ENCODE results near the gene ALAD. TPM values are rescaled to one million over a fixed set of nuclear protein-coding genes. Genes with fewer than 3 reads are reported as not detected.
A peak's percentile ranks its signal among the peaks of the same experiment; 100 is the strongest.

The ALAD gene
- total and polyA plus RNA-seq, 2 of the 8 experiments (the other 6 are each of a cell fraction or from before 2014, with no cell fraction given) = 8.2 to 15.3 TPM

DNA sequence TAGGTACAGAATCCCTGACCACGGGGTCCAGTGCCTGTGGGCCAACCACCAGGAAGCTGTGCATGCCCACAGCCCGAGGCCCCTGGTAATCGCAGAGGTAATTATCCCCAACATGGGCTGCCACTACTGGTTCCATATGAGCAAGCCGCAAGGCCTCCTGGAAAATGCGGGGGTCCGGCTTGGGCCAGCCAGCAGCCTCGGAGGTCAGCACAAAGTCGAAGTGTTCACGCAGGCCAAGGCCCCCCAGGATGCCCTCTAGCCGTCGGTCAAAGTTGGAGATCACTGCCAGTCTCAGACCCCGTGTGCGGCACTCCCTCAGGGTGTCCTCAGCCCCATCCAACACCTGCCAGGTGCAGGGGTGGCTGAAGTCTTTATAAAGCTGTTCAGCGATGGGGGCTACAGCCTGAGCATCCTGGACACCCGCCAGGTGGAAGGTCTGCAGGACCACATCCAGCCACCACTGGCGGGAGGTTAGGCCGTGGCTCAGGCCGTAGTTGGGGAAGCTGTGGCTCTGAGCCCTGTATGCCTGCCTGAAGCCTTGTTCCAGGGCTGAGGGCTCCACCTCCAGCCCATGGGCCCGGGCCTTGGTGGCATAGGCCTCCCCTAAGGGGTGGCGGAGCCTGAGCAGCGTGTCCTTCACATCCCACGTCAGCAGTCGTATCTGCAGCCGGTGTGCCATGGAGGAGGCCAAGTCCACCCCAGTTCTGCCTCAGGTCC is 27.2 kb downstream of the ALAD start:
- Histone ChIP-seq H4K20me1 (replicated peaks in 1 of 2; ENCODE audit: control insufficient read depth in 1 of 2, insufficient read depth in 2 of 2, low read length in 2 of 2) (peaks cover 0 to 2% of the 10 kb centered on the region in 2 experiments), H3K18ac (ENCODE audit: extremely low read depth, low read length) (no peak overlapping the region), H2BK5ac (ENCODE audit: low read depth, low read length) (no peak overlapping the region), H2BK12ac (ENCODE audit: low read depth, low read length) (no peak overlapping the region), H4K8ac (ENCODE audit: extremely low read depth, insufficient read depth, low read length) (no peak overlapping the region), H3K23me2 (ENCODE audit: low read depth, low read length) (peaks cover 3% of the 10 kb centered on the region; the same call in 1 of the 2 replicates), H4K5ac (ENCODE audit: insufficient read length, low read depth, low read length) (no peak overlapping the region), H3K79me2 (ENCODE audit: control insufficient read depth in 1 of 2, insufficient read depth in 2 of 2, low read length in 2 of 2) (peaks cover 0 to 5% of the 10 kb centered on the region in 2 experiments; a peak in 1 of 4 replicates), H2BK120ac (replicated peaks; ENCODE audit: low read depth, low read length) (no peak overlapping the region), H3K9me3 (ENCODE audit: insufficient read depth in 2 of 2, low read depth in 1 of 2, low read length in 1 of 2) (no peaks in the 10 kb centered on the region), H3K4me2 (ENCODE audit: insufficient read depth in 1 of 2, low read depth in 2 of 2, low read length in 2 of 2) (peak overlapping the region in 1 of 2 experiments; percentile 9; a peak in 1 of 4 replicates), H2BK20ac (ENCODE audit: low read length) (no peak overlapping the region), H2AFZ (ENCODE audit: low read length) (no peak overlapping the region), H3K14ac (ENCODE audit: insufficient read length) (no peak overlapping the region), H4K91ac (replicated peaks; ENCODE audit: insufficient read length, low read length) (no peak overlapping the region), H3K27me3 (replicated peaks in 1 of 4; ENCODE audit: control insufficient read depth in 3 of 4, extremely low read depth in 1 of 4, insufficient read depth in 3 of 4, low read length in 3 of 4) (no peaks in the 10 kb centered on the region; a peak in 1 of 7 replicates), H3K4me3 (ENCODE audit: extremely low read depth in 1 of 4, insufficient read depth in 2 of 4, low read depth in 3 of 4, low read length in 4 of 4) (no peak overlapping the region), H3K9ac (replicated peaks in 1 of 4; ENCODE audit: extremely low read depth in 1 of 4, low read depth in 3 of 4, low read length in 3 of 4) (no peak overlapping the region; a peak in 1 of 7 replicates), H3K4ac (replicated peaks; ENCODE audit: insufficient read length, low read depth, low read length) (no peak overlapping the region), H2AK5ac (ENCODE audit: low read depth, low read length) (no peak overlapping the region), H2BK15ac (ENCODE audit: low read length) (no peak overlapping the region), H3K56ac (replicated peaks; ENCODE audit: insufficient read length, low read depth, low read length) (no peak overlapping the region), H3K79me1 (ENCODE audit: low read depth, low read length) (no peaks in the 10 kb centered on the region), H3K23ac (ENCODE audit: insufficient read length) (no peak overlapping the region), H3K36me3 (ENCODE audit: control insufficient read depth in 2 of 4, insufficient read depth in 4 of 4, low read length in 3 of 4) (peaks cover 0 to 19% (median 2%) of the 10 kb centered on the region in 4 experiments; a peak in 4 of 8 replicates), H3K4me1 (replicated peaks in 1 of 4; ENCODE audit: control insufficient read depth in 3 of 4, insufficient read depth in 4 of 4, low read length in 3 of 4) (peaks cover 0 to 5% (median 2%) of the 10 kb centered on the region in 4 experiments; a peak in 3 of 7 replicates), H3K27ac (ENCODE audit: low read depth, low read length) (no peak overlapping the region)
- FAIRE-seq = no peak
- ChIA-PET POLR2A (ENCODE audit: partially characterized antibody) (interaction anchor here (0.9 to 1.8 kb wide), 4 partner anchors 11 to 36 kb away, joined by 3 to 6 read pairs (median 3); partner anchors contain the start of genes C9orf43 and POLE3), CTCF (ENCODE audit: partially characterized antibody) (interaction anchor here (1.0 to 1.8 kb wide), 5 partner anchors 17 to 283 kb away, joined by 3 to 4 read pairs (median 4); no protein-coding TSS in a partner anchor)
- WGBS, 2 experiments (ENCODE audit: extremely low coverage in 1 of 2, insufficient coverage in 1 of 2, insufficient read length in 1 of 2, insufficient replicate concordance in 2 of 2, low coverage in 1 of 2, low lambda C conversion rate in 2 of 2, missing lambda C conversion rate in 1 of 2) = 93% methylated on average over 24 of the region's 24 CpGs; no CpG with 5 or more reads in 1 of the 2 experiments
- no peak for DNase-seq (ENCODE audit: low read depth in 1 of 2, low spot score in 2 of 2)
- no peak for TF ChIP-seq EGR1 (IDR thresholded peaks at IDR 0.05; ENCODE audit: borderline replicate concordance, low read depth, low read length)
- TF ChIP-seq EZH2 (IDR thresholded peaks at IDR 0.05; ENCODE audit: low read depth, low read length, severe bottlenecking) = no peak
- no peak for TF ChIP-seq SP4 (IDR thresholded peaks at IDR 0.05; ENCODE audit: low read length)
- no peak for TF ChIP-seq MAFK (IDR thresholded peaks at IDR 0.05; ENCODE audit: low read depth, low read length)
- TF ChIP-seq TAF1 (IDR thresholded peaks at IDR 0.05; ENCODE audit: low read depth, low read length) = no peak
- TF ChIP-seq, protein P1, sequence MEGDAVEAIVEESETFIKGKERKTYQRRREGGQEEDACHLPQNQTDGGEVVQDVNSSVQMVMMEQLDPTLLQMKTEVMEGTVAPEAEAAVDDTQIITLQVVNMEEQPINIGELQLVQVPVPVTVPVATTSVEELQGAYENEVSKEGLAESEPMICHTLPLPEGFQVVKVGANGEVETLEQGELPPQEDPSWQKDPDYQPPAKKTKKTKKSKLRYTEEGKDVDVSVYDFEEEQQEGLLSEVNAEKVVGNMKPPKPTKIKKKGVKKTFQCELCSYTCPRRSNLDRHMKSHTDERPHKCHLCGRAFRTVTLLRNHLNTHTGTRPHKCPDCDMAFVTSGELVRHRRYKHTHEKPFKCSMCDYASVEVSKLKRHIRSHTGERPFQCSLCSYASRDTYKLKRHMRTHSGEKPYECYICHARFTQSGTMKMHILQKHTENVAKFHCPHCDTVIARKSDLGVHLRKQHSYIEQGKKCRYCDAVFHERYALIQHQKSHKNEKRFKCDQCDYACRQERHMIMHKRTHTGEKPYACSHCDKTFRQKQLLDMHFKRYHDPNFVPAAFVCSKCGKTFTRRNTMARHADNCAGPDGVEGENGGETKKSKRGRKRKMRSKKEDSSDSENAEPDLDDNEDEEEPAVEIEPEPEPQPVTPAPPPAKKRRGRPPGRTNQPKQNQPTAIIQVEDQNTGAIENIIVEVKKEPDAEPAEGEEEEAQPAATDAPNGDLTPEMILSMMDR (IDR thresholded peaks at IDR 0.05; ENCODE audit: control extremely low read depth in 1 of 3, insufficient read depth in 1 of 3, low read depth in 1 of 3, low read length in 3 of 3) = no peak
- no peak for TF ChIP-seq ZNF274 (IDR thresholded peaks at IDR 0.05; ENCODE audit: borderline replicate concordance, extremely low read depth, low read length)
- TF ChIP-seq BRCA1 (IDR thresholded peaks at IDR 0.05; ENCODE audit: low read depth, low read length) = no peak
- TF ChIP-seq JUND (IDR thresholded peaks at IDR 0.05; ENCODE audit: low read length) = no peak
- no peak for TF ChIP-seq BCL11A (IDR thresholded peaks at IDR 0.05; ENCODE audit: low read depth in 2 of 2, low read length in 2 of 2)

Measured in H1 (cell line).